22Rv1 (cell line): ENCODE results near the gene SLF1.

Experiments used
- H3K27ac ChIP-seq: fragments of 450-650 bp; 2 replicates; pipeline ENCODE4 v1.5.1; 2017
- CTCF ChIP-seq: fragments of 450-650 bp; IDR thresholded peaks from 2 replicates; pipeline ENCODE4 v1.5.1; 2017; ENCODE audit warnings: mild to moderate bottlenecking
- ZFX ChIP-seq: fragments of 450-650 bp; IDR thresholded peaks from 2 replicates; pipeline ENCODE4 v1.6.1; 2017; ENCODE audit warnings: antibody characterized with exemption, borderline replicate concordance

The SLF1 gene

GRCh38 chr5:94742852-94743251 is 124.4 kb downstream of the SLF1 start:
- no peak overlapping the region for H3K27ac ChIP-seq
- TF ChIP-seq CTCF (no peak), ZFX (no peak)

GRCh38 chr5:94744906-94745305 is 126.4 kb downstream of the SLF1 start:
- H3K27ac ChIP-seq: no peak overlapping the region
- TF ChIP-seq CTCF (no peak), ZFX (no peak)

GRCh38 chr5:94745786-94746730 is 127.6 kb downstream of the SLF1 start:
- TF ChIP-seq CTCF (no peak), ZFX (no peak)

GRCh38 chr5:94746731-94747124 is 128.3 kb downstream of the SLF1 start:
- no peak for TF ChIP-seq ZFX
- TF ChIP-seq CTCF: no peak
- no peak overlapping the region for H3K27ac ChIP-seq

More at GRCh38 chr5:94745786-94746730, 127.6 kb downstream of the SLF1 start:
- no peak overlapping the region for H3K27ac ChIP-seq
